ENCODE measurements around the gene BOC. TPM values are rescaled to one million over a fixed set of nuclear protein-coding genes. Genes with fewer than 3 reads are reported as not detected.

BOC gene
- total and polyA plus RNA-seq, 2 of the 13 experiments (the other 11 are each of a cell fraction or from before 2014, with no cell fraction given) = 0.04 TPM; not detected in 1

GRCh38 chr3:113293348-113293747 lies 82.0 kb downstream of the BOC start:
- no peak overlapping the region for H3K9ac ChIP-seq (ENCODE audit: insufficient read depth, low read depth, low read length)
- no peak overlapping the region for H3K4me3 ChIP-seq (replicated peaks in 1 of 3; ENCODE audit: insufficient read depth in 1 of 3, low read depth in 2 of 3, low read length in 3 of 3)
- POLR2A ChIA-PET = no interaction called here
- H3K79me2 ChIP-seq (ENCODE audit: insufficient read depth, low read length) = no peaks in the 10 kb centered on the region
- BruUV-seq (replicated peaks) = no TSS peak
- peaks cover 23% of the 10 kb centered on the region for H3K4me1 ChIP-seq (ENCODE audit: insufficient read depth, low read length)
- intact Hi-C loops (cut with micrococcal nuclease; ENCODE audit: unreplicated experiment) = no loop called here
- 0 out of 2 replicates have a peak overlapping the region, but pooled peaks have one; percentile 30 for H3K4me2 ChIP-seq (ENCODE audit: low read depth, low read length)
- 0% methylated on average over 1 of the region's 1 CpG for WGBS (ENCODE audit: low lambda C conversion rate)
- FAIRE-seq (peak; percentile 80), DNase-seq (ENCODE audit: low spot score) (peak; percentile 63), ATAC-seq (peak; percentile 98)
- H3K9me3 ChIP-seq (ENCODE audit: low read length) = no peaks in the 10 kb centered on the region
- H2AFZ ChIP-seq (ENCODE audit: low read length) = no peak overlapping the region
- in situ Hi-C loops (cut with HindIII; ENCODE audit: extremely low pct_ligation_motif_present, low pct_unique_long_range_greater_than_20kb) = no loop called here
- CTCF ChIA-PET (ENCODE audit: low intra/inter-chr PET ratio, low total read pairs) = no interaction called here
- no peaks in the 10 kb centered on the region for H4K20me1 ChIP-seq (ENCODE audit: insufficient read depth, low read length)
- no peaks in the 10 kb centered on the region for H3K27me3 ChIP-seq (ENCODE audit: control insufficient read depth in 1 of 2, insufficient read depth in 2 of 2, low read length in 2 of 2)
- no peaks in the 10 kb centered on the region for H3K36me3 ChIP-seq (replicated peaks in 1 of 2; ENCODE audit: control insufficient read depth in 1 of 2, insufficient read depth in 2 of 2, low read length in 2 of 2)
- H3K27ac ChIP-seq (ENCODE audit: extremely low read length, insufficient read depth, low read length) = no peak overlapping the region
- TF ChIP-seq HNF1A (IDR thresholded peaks at IDR 0.05; ENCODE audit: low read depth) (peak; percentile 81), HNF1A (CRISPR knock-in tag; IDR thresholded peaks at IDR 0.05; ENCODE audit: borderline replicate concordance) (peak; percentile 68; the same call in 1 of the 2 replicates), SOX13 (IDR thresholded peaks at IDR 0.05) (no peak), SOX13 (CRISPR knock-in tag; conservative IDR thresholded peaks at IDR 0.05 in 1 of 2, IDR thresholded peaks at IDR 0.05 in 1 of 2) (peak in 1 of 2 experiments; percentile 32; a peak in 1 of 4 replicates), SAP130 (CRISPR knock-in tag; IDR thresholded peaks at IDR 0.05; ENCODE audit: low read depth) (peak; percentile 24; the same call in 1 of the 2 replicates), ZFP90 (CRISPR knock-in tag; IDR thresholded peaks at IDR 0.05; ENCODE audit: borderline replicate concordance) (no peak), NFIC (IDR thresholded peaks at IDR 0.05; ENCODE audit: low read length) (peak; percentile 57; the same call in 1 of the 2 replicates), GATAD2A (CRISPR knock-in tag; IDR thresholded peaks at IDR 0.05) (0 out of 2 replicates have a peak, but pooled peaks have one; percentile 23), ZNF841 (CRISPR knock-in tag; IDR thresholded peaks at IDR 0.05; ENCODE audit: borderline replicate concordance) (no peak), FOXP1 (IDR thresholded peaks at IDR 0.05) (no peak), FOXP1 (CRISPR knock-in tag; IDR thresholded peaks at IDR 0.05) (0 out of 2 replicates have a peak, but pooled peaks have one; percentile 13), SATB2 (CRISPR knock-in tag; IDR thresholded peaks at IDR 0.05) (no peak), NCOA2 (CRISPR knock-in tag; IDR thresholded peaks at IDR 0.05) (0 out of 2 replicates have a peak, but pooled peaks have one; percentile 12), NFE2L2 (IDR thresholded peaks at IDR 0.05; ENCODE audit: low read length) (no peak), ZFP62 (CRISPR knock-in tag; IDR thresholded peaks at IDR 0.05) (no peak), ZNF609 (CRISPR knock-in tag; IDR thresholded peaks at IDR 0.05; ENCODE audit: borderline replicate concordance) (peak; percentile 93), ZSCAN9 (CRISPR knock-in tag; IDR thresholded peaks at IDR 0.05; ENCODE audit: borderline replicate concordance) (no peak), MXD4 (CRISPR knock-in tag; IDR thresholded peaks at IDR 0.05) (no peak), SALL1 (CRISPR knock-in tag; IDR thresholded peaks at IDR 0.05) (peak; percentile 22; the same call in 1 of the 2 replicates), BCL6 (CRISPR knock-in tag; IDR thresholded peaks at IDR 0.05) (0 out of 2 replicates have a peak, but pooled peaks have one; percentile 14)

Measured in HepG2 (cell line).